ENCODE results near the gene HCAR3. TPM values are rescaled to one million over a fixed set of nuclear protein-coding genes. Genes with fewer than 3 reads are reported as not detected.
"Not testable (repeated sequence)": the region's sequence is repeated elsewhere in the genome, so short reads cannot be mapped to it uniquely, and the experiment has no call there.

Gene HCAR3
- total RNA-seq (not detected), total RNA-seq (0 to 1.2 (median 0.15) reads per million in 29 experiments)
- total RNA-seq (2013), result 0.06 TPM

- H3K9me3 Mint-ChIP-seq; POLR2A ChIA-PET; H3K27ac Mint-ChIP-seq; H3K4me1 ChIP-seq (ENCODE audit: control insufficient read depth in 1 of 2, extremely low read depth in 1 of 2, insufficient read depth in 2 of 2, low read length in 2 of 2); CTCF ChIA-PET; H3K9me3 ChIP-seq; H3K4me3 ChIP-seq (ENCODE audit: control insufficient read depth in 1 of 2, extremely low read depth in 1 of 2, low read length in 1 of 2); H3K36me3 ChIP-seq (ENCODE audit: control insufficient read depth in 2 of 2, extremely low read depth in 1 of 2, insufficient read depth in 1 of 2, low read length in 1 of 2); H3K4me3 Mint-ChIP-seq; H3K27me3 Mint-ChIP-seq; ATAC-seq (replicated peaks in 1 of 4); H3K27ac ChIP-seq (ENCODE audit: low read length); H3K27me3 ChIP-seq (replicated peaks in 1 of 2; ENCODE audit: control insufficient read depth in 2 of 2, extremely low read depth in 1 of 2, insufficient read depth in 2 of 2, low read length in 1 of 2); H3K36me3 Mint-ChIP-seq; H3K4me1 Mint-ChIP-seq: not testable (repeated sequence)
- WGBS (ENCODE audit: insufficient coverage), result 97% methylated on average over 6 of the region's 10 CpGs
- DNase-seq, result peak in 1 of 35 experiments; percentile 26
Observed at GRCh38 chr12:122716658-122717057, at the start of gene HCAR3. Gene HCAR3, minus strand, starts transcription at chr12:122716811. Its CDS starts 74 bp downstream, at chr12:122716737.

GRCh38 chr12:122757568-122757967 is 41.0 kb upstream of the HCAR3 start:
- Mint-ChIP-seq H3K9me3 (no peaks in the 10 kb centered on the region), H3K27me3 (no peaks in the 10 kb centered on the region), H3K4me3 (no peak overlapping the region), H3K4me1 (peaks cover 50 to 61% (median 54%) of the 10 kb centered on the region in 3 donors), H3K27ac (no peak overlapping the region), H3K36me3 (peaks cover 49% of the 10 kb centered on the region)
- H3K27me3 ChIP-seq (replicated peaks in 1 of 2; ENCODE audit: control insufficient read depth in 2 of 2, extremely low read depth in 1 of 2, insufficient read depth in 2 of 2, low read length in 1 of 2), result no peaks in the 10 kb centered on the region
- H3K36me3 ChIP-seq (ENCODE audit: control insufficient read depth in 2 of 2, extremely low read depth in 1 of 2, insufficient read depth in 1 of 2, low read length in 1 of 2), result peaks cover 8 to 72% of the 10 kb centered on the region in 2 donors
- ATAC-seq (replicated peaks in 1 of 4) (no peak), DNase-seq (no peak)
- H3K4me1 ChIP-seq (ENCODE audit: control insufficient read depth in 1 of 2, extremely low read depth in 1 of 2, insufficient read depth in 2 of 2, low read length in 2 of 2), result peaks cover 8 to 21% of the 10 kb centered on the region in 2 experiments
- H3K27ac ChIP-seq (ENCODE audit: low read length), result no peak overlapping the region
- WGBS (ENCODE audit: insufficient coverage), result 83% methylated on average over 1 of the region's 1 CpG
- no peak overlapping the region for H3K4me3 ChIP-seq (ENCODE audit: control insufficient read depth in 1 of 2, extremely low read depth in 1 of 2, low read length in 1 of 2)
- ChIA-PET POLR2A (interaction anchor here in 1 of 2 donors (0.6 kb wide), 2 partner anchors 51 to 253 kb away, joined by 3 read pairs; no protein-coding TSS in a partner anchor), CTCF (interaction anchor here in 1 of 2 donors (1.1 kb wide), 1 partner anchor 8 kb away, joined by 6 read pairs; no protein-coding TSS in a partner anchor)
- no peaks in the 10 kb centered on the region for H3K9me3 ChIP-seq

- peaks cover 53 to 65% (median 58%) of the 10 kb centered on the region in 3 donors for H3K4me1 Mint-ChIP-seq
- ATAC-seq (replicated peaks in 1 of 4) (no peak), DNase-seq (no peak)
- H3K9me3 Mint-ChIP-seq, result no peaks in the 10 kb centered on the region
- WGBS (ENCODE audit: insufficient coverage), result 100% methylated on average over 1 of the region's 1 CpG
- H3K9me3 ChIP-seq, result no peaks in the 10 kb centered on the region
- no peak overlapping the region for H3K27ac ChIP-seq (ENCODE audit: low read length)
- H3K27me3 Mint-ChIP-seq, result no peaks in the 10 kb centered on the region
- POLR2A ChIA-PET, result interaction anchor here in 1 of 2 donors (0.7 kb wide), 1 partner anchor 13 kb away, joined by 3 read pairs; no protein-coding TSS in a partner anchor
- peaks cover 0 to 55% of the 10 kb centered on the region in 2 donors for H3K36me3 ChIP-seq (ENCODE audit: control insufficient read depth in 2 of 2, extremely low read depth in 1 of 2, insufficient read depth in 1 of 2, low read length in 1 of 2)
- CTCF ChIA-PET, result no interaction called here
- no peaks in the 10 kb centered on the region for H3K27me3 ChIP-seq (replicated peaks in 1 of 2; ENCODE audit: control insufficient read depth in 2 of 2, extremely low read depth in 1 of 2, insufficient read depth in 2 of 2, low read length in 1 of 2)
- peaks cover 15 to 20% of the 10 kb centered on the region in 2 experiments for H3K4me1 ChIP-seq (ENCODE audit: control insufficient read depth in 1 of 2, extremely low read depth in 1 of 2, insufficient read depth in 2 of 2, low read length in 2 of 2)
- H3K4me3 Mint-ChIP-seq, result peak overlapping the region in 1 of 3 donors; percentile 14
- no peak overlapping the region for H3K4me3 ChIP-seq (ENCODE audit: control insufficient read depth in 1 of 2, extremely low read depth in 1 of 2, low read length in 1 of 2)
- H3K27ac Mint-ChIP-seq, result peak overlapping the region in 1 of 2 donors; percentile 16
- peaks cover 43% of the 10 kb centered on the region for H3K36me3 Mint-ChIP-seq
Observed at GRCh38 chr12:122754790-122755189, 38.2 kb upstream of the HCAR3 start.

- ATAC-seq (replicated peaks in 1 of 4) (no peak), DNase-seq (no peak)
- Histone ChIP-seq H3K9me3 (no peaks in the 10 kb centered on the region), H3K4me1 (ENCODE audit: control insufficient read depth in 1 of 2, extremely low read depth in 1 of 2, insufficient read depth in 2 of 2, low read length in 2 of 2) (peaks cover 15 to 20% of the 10 kb centered on the region in 2 experiments), H3K27ac (ENCODE audit: low read length) (peak overlapping the region; percentile 85), H3K4me3 (ENCODE audit: control insufficient read depth in 1 of 2, extremely low read depth in 1 of 2, low read length in 1 of 2) (peak overlapping the region; percentile 61 to 98), H3K36me3 (ENCODE audit: control insufficient read depth in 2 of 2, extremely low read depth in 1 of 2, insufficient read depth in 1 of 2, low read length in 1 of 2) (peaks cover 0 to 42% of the 10 kb centered on the region in 2 donors), H3K27me3 (replicated peaks in 1 of 2; ENCODE audit: control insufficient read depth in 2 of 2, extremely low read depth in 1 of 2, insufficient read depth in 2 of 2, low read length in 1 of 2) (no peaks in the 10 kb centered on the region)
- ChIA-PET CTCF (interaction anchor here (0.8 to 0.9 kb wide), 2 partner anchors 37 to 115 kb away, joined by 3 to 4 read pairs; no protein-coding TSS in a partner anchor), POLR2A (interaction anchor here (0.6 to 1.1 kb wide), 3 partner anchors 119 to 1787 kb away, joined by 3 to 4 read pairs (median 3); partner anchors contain the start of gene MPHOSPH9 (in 1 of the 2))
- peaks cover 37% of the 10 kb centered on the region for H3K36me3 Mint-ChIP-seq
- peak overlapping the region; percentile 98 to 99 for H3K27ac Mint-ChIP-seq
- WGBS (ENCODE audit: insufficient coverage), result 0% methylated on average over 2 of the region's 5 CpGs
- no peaks in the 10 kb centered on the region for H3K27me3 Mint-ChIP-seq
- H3K4me3 Mint-ChIP-seq, result peak overlapping the region; percentile 90 to 94 (median 92)
- peaks cover 52 to 59% (median 53%) of the 10 kb centered on the region in 3 donors for H3K4me1 Mint-ChIP-seq
- no peaks in the 10 kb centered on the region for H3K9me3 Mint-ChIP-seq
Observed at GRCh38 chr12:122753319-122753650, 36.7 kb upstream of the HCAR3 start.

GRCh38 chr12:122752464-122753318 is 36.1 kb upstream of the HCAR3 start, which contains the start of gene DENR:
Gene DENR, plus strand, starts transcription at chr12:122752824. Its CDS starts 878 bp downstream, at chr12:122753702.
- Mint-ChIP-seq H3K4me1 (peaks cover 49 to 56% (median 52%) of the 10 kb centered on the region in 3 donors), H3K9me3 (no peaks in the 10 kb centered on the region), H3K4me3 (peak within 1 kb of the TSS; percentile 90 to 94 (median 92)), H3K36me3 (peaks cover 34% of the 10 kb centered on the region), H3K27ac (peak within 1 kb of the TSS; percentile 98 to 99), H3K27me3 (no peaks in the 10 kb centered on the region)
- CTCF ChIA-PET, result interaction anchor here in 1 of 2 donors (0.8 kb wide), 1 partner anchor 37 kb away, joined by 3 read pairs; no protein-coding TSS in a partner anchor
- no peaks in the 10 kb centered on the region for H3K9me3 ChIP-seq
- peak; percentile 97 to 100 (median 99) for DNase-seq
- under 1% methylated on average over 59 of the region's 73 CpGs for WGBS (ENCODE audit: insufficient coverage)
- POLR2A ChIA-PET, result interaction anchor here in 1 of 2 donors (1.1 kb wide), 1 partner anchor 480 kb away, joined by 3 read pairs; the partner anchor contains the start of gene MPHOSPH9
- H3K4me3 ChIP-seq (ENCODE audit: control insufficient read depth in 1 of 2, extremely low read depth in 1 of 2, low read length in 1 of 2), result peak within 1 kb of the TSS; percentile 61 to 98
- peak within 1 kb of the TSS; percentile 85 for H3K27ac ChIP-seq (ENCODE audit: low read length)
- no peaks in the 10 kb centered on the region for H3K27me3 ChIP-seq (replicated peaks in 1 of 2; ENCODE audit: control insufficient read depth in 2 of 2, extremely low read depth in 1 of 2, insufficient read depth in 2 of 2, low read length in 1 of 2)
- H3K36me3 ChIP-seq (ENCODE audit: control insufficient read depth in 2 of 2, extremely low read depth in 1 of 2, insufficient read depth in 1 of 2, low read length in 1 of 2), result peaks cover 0 to 36% of the 10 kb centered on the region in 2 donors
- ATAC-seq (replicated peaks in 1 of 4), result peak; percentile 93 to 95 (median 94)
- H3K4me1 ChIP-seq (ENCODE audit: control insufficient read depth in 1 of 2, extremely low read depth in 1 of 2, insufficient read depth in 2 of 2, low read length in 2 of 2), result peaks cover 15 to 20% of the 10 kb centered on the region in 2 experiments

- H3K27me3 Mint-ChIP-seq; DNase-seq; H3K27ac ChIP-seq (ENCODE audit: low read length); H3K9me3 ChIP-seq; POLR2A ChIA-PET; H3K4me3 ChIP-seq (ENCODE audit: control insufficient read depth in 1 of 2, extremely low read depth in 1 of 2, low read length in 1 of 2); H3K9me3 Mint-ChIP-seq; H3K27me3 ChIP-seq (replicated peaks in 1 of 2; ENCODE audit: control insufficient read depth in 2 of 2, extremely low read depth in 1 of 2, insufficient read depth in 2 of 2, low read length in 1 of 2); ATAC-seq (replicated peaks in 1 of 4); CTCF ChIA-PET: not testable (repeated sequence)
- Mint-ChIP-seq H3K36me3 (peaks cover 19% of the 10 kb centered on the region), H3K4me3 (peak overlapping the region; percentile 90 to 94 (median 92)), H3K4me1 (peaks cover 35 to 39% (median 35%) of the 10 kb centered on the region in 3 donors), H3K27ac (peak overlapping the region; percentile 76 to 99)
- Histone ChIP-seq H3K36me3 (ENCODE audit: control insufficient read depth in 2 of 2, extremely low read depth in 1 of 2, insufficient read depth in 1 of 2, low read length in 1 of 2) (peaks cover 0 to 21% of the 10 kb centered on the region in 2 donors), H3K4me1 (ENCODE audit: control insufficient read depth in 1 of 2, extremely low read depth in 1 of 2, insufficient read depth in 2 of 2, low read length in 2 of 2) (peaks cover 15 to 16% of the 10 kb centered on the region in 2 experiments)
- WGBS (ENCODE audit: insufficient coverage), result 88% methylated on average over 10 of the region's 17 CpGs
Observed at GRCh38 chr12:122750781-122751515, 34.3 kb upstream of the HCAR3 start.

Data from T-cell (primary cell).